NCI-H2227 treated with DMSO at 0.1 percent for 48 hours (cell line): ENCODE measurements around the gene CCDC102A.
"Not testable (repeated sequence)": the region's sequence is repeated elsewhere in the genome, so short reads cannot be mapped to it uniquely, and the experiment has no call there.

ENCODE experiments used
- DNase-seq: peaks from one replicate; lab custom pipeline; 2025; lab: John Stamatoyannopoulos, UW

Gene CCDC102A

GRCh38 chr16:57536306-57537193 is at the start of gene CCDC102A:
Gene CCDC102A (minus strand): TSS chr16:57536571. CDS start chr16:57529177, 7,394 bp downstream.
- no peak for DNase-seq

DNA sequence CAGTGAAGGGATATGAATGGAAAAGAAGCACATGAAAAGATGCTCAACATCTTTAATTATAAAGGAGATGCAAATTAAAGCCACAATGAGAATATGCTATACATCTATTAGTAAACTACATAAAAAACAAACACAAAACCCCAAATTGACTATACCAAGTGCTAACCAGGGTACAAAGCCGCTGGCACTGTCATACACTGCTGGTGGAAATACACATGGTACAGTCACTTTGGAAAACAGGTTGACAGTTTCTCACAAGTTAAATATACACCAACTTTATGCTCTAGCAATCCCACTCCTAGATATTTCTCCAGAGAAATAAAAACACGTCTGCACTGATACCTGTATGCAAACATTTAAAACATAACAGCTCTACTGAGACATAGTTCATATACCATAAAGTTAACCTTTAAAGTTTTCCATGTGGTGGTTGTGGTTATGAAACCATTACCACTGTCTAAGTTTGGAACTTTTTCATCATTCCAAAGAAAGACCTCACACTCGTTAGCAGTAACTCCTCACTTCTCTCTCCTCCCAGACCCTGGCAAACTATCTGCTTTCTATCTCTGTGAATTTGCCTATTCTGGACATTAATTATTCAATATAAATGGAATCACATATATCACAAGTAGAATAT is 48.8 kb upstream of the CCDC102A start:
- no peak for DNase-seq

GRCh38 chr16:57579361-57579665 is 42.9 kb upstream of the CCDC102A start:
- DNase-seq: no peak

DNA sequence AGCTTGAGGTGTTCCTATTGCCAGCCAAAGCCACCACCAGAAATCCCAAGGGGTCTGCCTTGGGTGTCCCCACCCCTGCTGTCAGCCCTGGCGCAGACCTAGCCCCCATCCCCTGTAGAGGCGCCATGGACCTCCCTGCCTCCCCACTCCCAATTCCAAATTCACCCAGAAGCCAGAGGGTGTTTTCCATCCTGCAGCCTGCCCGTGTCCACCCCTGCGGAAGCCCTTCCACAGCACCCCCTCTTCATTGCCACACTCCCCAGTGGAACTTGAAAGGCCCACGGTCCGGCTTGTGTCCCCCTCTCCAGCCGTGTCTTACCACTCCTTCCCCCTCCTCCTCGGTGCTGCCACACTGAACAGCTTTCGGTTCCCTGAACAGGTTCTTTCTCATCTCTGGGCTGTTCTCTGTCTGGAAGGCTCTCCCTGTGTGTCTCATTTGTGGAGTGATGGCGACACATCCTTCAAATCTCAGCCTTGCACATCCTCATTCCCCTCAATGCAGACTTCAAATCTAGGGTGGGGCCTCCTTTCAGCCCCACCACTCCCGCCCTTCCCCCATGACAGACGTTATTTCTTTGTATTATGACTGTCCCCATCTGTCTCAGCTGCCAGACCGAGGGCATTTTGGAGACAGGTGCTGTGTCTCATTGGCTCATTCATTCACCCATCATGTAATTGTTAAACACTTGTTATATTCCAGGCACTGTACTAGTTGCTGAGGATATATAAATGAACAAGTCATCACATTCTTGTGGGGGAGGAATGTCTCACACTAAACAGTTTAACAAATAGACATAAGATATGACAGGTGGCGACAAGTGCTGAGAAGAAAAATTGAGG is 42.4 kb upstream of the CCDC102A start:
- no peak for DNase-seq

GRCh38 chr16:57577691-57578224 is 41.4 kb upstream of the CCDC102A start:
- no peak for DNase-seq

GRCh38 chr16:57577214-57577613 is 40.8 kb upstream of the CCDC102A start:
- no peak for DNase-seq

- peak; percentile 39 for DNase-seq
These were observed 40.1 kb upstream of the CCDC102A start for GRCh38 chr16:57576429-57576870.

DNA sequence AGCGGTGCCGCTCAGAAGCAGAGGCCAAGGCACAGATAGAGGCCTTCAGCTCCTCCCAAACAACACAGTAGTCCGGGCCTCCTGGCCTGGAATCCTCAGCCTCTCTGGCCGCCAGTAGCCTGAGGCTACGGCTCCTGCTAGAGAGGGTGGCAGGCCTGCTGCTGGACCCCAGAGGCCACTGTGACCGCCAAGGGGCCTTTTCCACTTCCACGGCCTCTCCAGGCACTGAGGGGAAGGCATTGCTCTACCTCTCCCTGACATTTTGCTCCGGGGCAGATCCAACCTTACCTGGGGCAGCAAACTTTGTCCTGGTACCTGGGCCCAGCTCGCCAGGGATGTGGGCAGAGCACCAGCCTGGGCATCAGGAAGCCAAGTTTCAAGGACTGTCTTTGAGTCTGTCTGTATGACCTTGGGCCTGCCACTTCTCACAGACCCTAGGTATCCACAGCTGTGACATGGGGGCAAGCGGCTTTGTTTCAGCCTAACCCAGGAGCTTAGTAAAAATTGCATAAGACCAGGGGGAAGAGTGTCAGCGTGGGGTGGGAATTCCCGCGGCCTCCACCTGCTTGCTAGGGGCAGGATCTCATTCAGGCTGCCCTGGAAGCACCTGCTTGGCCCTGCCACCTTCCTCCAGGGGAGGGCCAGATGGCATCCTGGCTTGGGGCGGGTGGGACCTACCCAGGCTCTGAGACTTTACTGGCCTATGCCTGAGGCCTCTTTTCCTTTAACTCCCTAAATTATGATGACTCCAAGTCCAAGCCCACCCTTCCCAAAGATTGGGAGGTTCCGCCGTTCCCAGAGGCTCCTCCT is 39.3 kb upstream of the CCDC102A start:
- DNase-seq: no peak

- DNase-seq: no peak
These were observed 38.5 kb upstream of the CCDC102A start for GRCh38 chr16:57574646-57575467.

DNA sequence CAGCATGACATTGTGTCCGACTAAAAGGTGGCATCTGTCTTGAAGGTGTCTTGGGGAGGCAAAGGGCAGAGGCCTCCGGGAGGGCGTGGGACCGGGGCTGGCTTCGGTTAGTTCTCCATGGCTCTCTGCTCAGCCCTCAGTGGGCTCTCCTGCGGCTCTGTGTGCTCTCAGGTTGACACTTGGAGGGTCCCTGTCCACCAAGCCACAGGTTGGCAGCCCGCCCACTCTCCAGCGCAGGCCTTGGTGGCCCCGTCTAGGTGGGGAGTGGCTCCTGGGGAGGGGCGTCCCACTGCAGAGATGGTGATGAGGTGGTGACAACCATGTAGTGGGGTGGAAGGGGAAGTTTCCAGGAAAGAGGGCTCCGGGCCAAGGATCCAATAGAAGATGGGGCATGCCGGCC is 37.7 kb upstream of the CCDC102A start:
- DNase-seq: no peak

GRCh38 chr16:57572978-57573728 is 36.8 kb upstream of the CCDC102A start:
- no peak for DNase-seq

GRCh38 chr16:57571098-57571497 is 34.7 kb upstream of the CCDC102A start:
- no peak for DNase-seq

GRCh38 chr16:57570301-57571070 is 34.1 kb upstream of the CCDC102A start:
- no peak for DNase-seq

- no peak for DNase-seq
These were observed 33.1 kb upstream of the CCDC102A start for GRCh38 chr16:57569306-57569946.

- not testable (repeated sequence) for DNase-seq
These were observed 32.4 kb upstream of the CCDC102A start for GRCh38 chr16:57568772-57569171.

GRCh38 chr16:57568173-57568678 is 31.9 kb upstream of the CCDC102A start:
- DNase-seq: no peak

DNA sequence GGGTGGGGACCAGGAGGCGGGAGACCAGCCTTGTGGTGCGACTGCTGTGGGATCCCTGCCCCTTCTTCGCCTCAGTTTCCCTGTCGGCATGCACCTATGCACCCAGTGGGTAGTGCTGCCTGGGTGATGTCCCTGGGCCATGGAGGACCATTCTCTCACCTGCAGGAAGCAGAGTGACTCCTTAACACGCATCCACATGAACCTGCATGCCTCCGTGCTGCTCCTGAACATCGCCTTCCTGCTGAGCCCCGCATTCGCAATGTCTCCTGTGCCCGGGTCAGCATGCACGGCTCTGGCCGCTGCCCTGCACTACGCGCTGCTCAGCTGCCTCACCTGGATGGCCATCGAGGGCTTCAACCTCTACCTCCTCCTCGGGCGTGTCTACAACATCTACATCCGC is 31.3 kb upstream of the CCDC102A start:
- no peak for DNase-seq

GRCh38 chr16:57566436-57566835 is 30.1 kb upstream of the CCDC102A start:
- no peak for DNase-seq
